H9 (cell line): Measurements from ENCODE around the gene PTF1A. TPM values are rescaled to one million over a fixed set of nuclear protein-coding genes. Genes with fewer than 3 reads are reported as not detected.

Experiments
- DNase-seq: peaks from one replicate; pipeline ENCODE4 v3.0.0-alpha.2; 2017
- H2AFZ ChIP-seq: one replicate; pipeline ENCODE4 v1.6.1; 2013; ENCODE audit warnings: mild to moderate bottlenecking, low read length, control low read depth, moderate library complexity
- H2AK5ac ChIP-seq: 2 replicates; pipeline ENCODE4 v1.6.1; 2013; ENCODE audit warnings: low read length, control low read depth, mixed read lengths; ENCODE audit not compliant: insufficient read length
- H2BK120ac ChIP-seq: one replicate; pipeline ENCODE4 v1.6.1; 2013; ENCODE audit warnings: low read depth, mild to moderate bottlenecking, low read length, control low read depth, inconsistent platforms; ENCODE audit not compliant: poor library complexity, severe bottlenecking
- H2BK12ac ChIP-seq: 2 replicates; pipeline ENCODE4 v1.6.1; 2013; ENCODE audit warnings: low read length, control low read depth, mixed read lengths, low read depth; ENCODE audit not compliant: insufficient read length
- H2BK15ac ChIP-seq: 2 replicates; pipeline ENCODE4 v1.6.1; 2013; ENCODE audit warnings: low read depth, low read length, control low read depth
- H2BK20ac ChIP-seq: one replicate; pipeline ENCODE4 v1.6.1; 2013; ENCODE audit warnings: low read depth, mild to moderate bottlenecking, low read length, control low read depth, inconsistent platforms; ENCODE audit not compliant: poor library complexity, severe bottlenecking
- H2BK5ac ChIP-seq: 2 replicates; pipeline ENCODE4 v1.6.1; 2013; ENCODE audit warnings: low read length, control low read depth, mixed read lengths; ENCODE audit not compliant: insufficient read length
- H3K14ac ChIP-seq: 2 replicates; pipeline ENCODE4 v1.6.1; 2013; ENCODE audit warnings: low read length, control low read depth; ENCODE audit not compliant: insufficient read depth
- H3K18ac ChIP-seq: 2 replicates; pipeline ENCODE4 v1.6.1; 2013; ENCODE audit warnings: low read depth, mild to moderate bottlenecking, mixed read lengths, low read length, control low read depth; ENCODE audit not compliant: insufficient read length
- H3K23ac ChIP-seq: 2 replicates; pipeline ENCODE4 v1.6.1; 2013; ENCODE audit warnings: low read length, control low read depth, mixed read lengths, low read depth; ENCODE audit not compliant: insufficient read length
- H3K23me2 ChIP-seq: 2 replicates; pipeline ENCODE4 v1.6.1; 2013; ENCODE audit warnings: low read depth, mild to moderate bottlenecking, mixed read lengths, low read length, control low read depth; ENCODE audit not compliant: insufficient read length, poor library complexity, severe bottlenecking
- H3K27ac ChIP-seq: 2 replicates; pipeline ENCODE4 v1.5.1; 2013; ENCODE audit warnings: low read length, control low read depth, mixed read lengths, low read depth; ENCODE audit not compliant: insufficient read length
- H3K27me3 ChIP-seq: 2 replicates; pipeline ENCODE4 v1.6.1; 2013; ENCODE audit warnings: low read length, control low read depth, inconsistent platforms; ENCODE audit not compliant: insufficient read depth
- H3K4ac ChIP-seq: 2 replicates; pipeline ENCODE4 v1.6.1; 2013; ENCODE audit warnings: low read depth, mild to moderate bottlenecking, control low read depth, inconsistent platforms, low read length, moderate library complexity
- H3K4me1 ChIP-seq: 2 replicates; pipeline ENCODE4 v1.6.1; 2013; ENCODE audit warnings: low read length, control low read depth, inconsistent platforms; ENCODE audit not compliant: insufficient read depth
- H3K4me2 ChIP-seq: 2 replicates; pipeline ENCODE4 v1.6.1; 2013; ENCODE audit warnings: low read length, control low read depth, mixed read lengths; ENCODE audit not compliant: insufficient read length, insufficient read depth
- H3K56ac ChIP-seq: 2 replicates; pipeline ENCODE4 v1.6.1; 2013; ENCODE audit warnings: low read depth, mild to moderate bottlenecking, mixed read lengths, low read length, control low read depth; ENCODE audit not compliant: insufficient read length
- H3K79me1 ChIP-seq: 2 replicates; pipeline ENCODE4 v1.6.1; 2013; ENCODE audit warnings: low read depth, mild to moderate bottlenecking, moderate library complexity, low read length, control low read depth, inconsistent platforms; ENCODE audit not compliant: insufficient read depth, poor library complexity, severe bottlenecking
- H3K79me2 ChIP-seq: 2 replicates; pipeline ENCODE4 v1.6.1; 2013; ENCODE audit warnings: low read length, control low read depth, inconsistent platforms; ENCODE audit not compliant: insufficient read depth
- H3K9ac ChIP-seq: 2 replicates; pipeline ENCODE4 v1.6.1; 2013; ENCODE audit warnings: low read length, control low read depth, mixed read lengths; ENCODE audit not compliant: insufficient read length; ENCODE audit errors: extremely low read depth
- H3K9me3 ChIP-seq: one replicate; pipeline ENCODE4 v1.6.1; 2013; ENCODE audit warnings: low read depth, low read length, inconsistent platforms; ENCODE audit not compliant: control insufficient read depth
- H3T11ph ChIP-seq: one replicate; pipeline ENCODE4 v1.6.1; 2013; ENCODE audit warnings: mild to moderate bottlenecking, low read length, control low read depth, inconsistent platforms
- H4K20me1 ChIP-seq: one replicate; pipeline ENCODE4 v1.6.1; 2013; ENCODE audit not compliant: control insufficient read depth, insufficient read length, insufficient read depth
- H4K5ac ChIP-seq: 2 replicates; pipeline ENCODE4 v1.6.1; 2013; ENCODE audit warnings: low read depth, mild to moderate bottlenecking, mixed read lengths, low read length, control low read depth; ENCODE audit not compliant: insufficient read length
- H4K8ac ChIP-seq: replicated peaks from 2 replicates; pipeline ENCODE4 v1.6.1; 2013; ENCODE audit warnings: low read length, control low read depth, mixed read lengths, low read depth; ENCODE audit not compliant: insufficient read length
- H4K91ac ChIP-seq: 2 replicates; pipeline ENCODE4 v1.6.1; 2013; ENCODE audit warnings: low read depth, mild to moderate bottlenecking, moderate library complexity, mixed read lengths, low read length, control low read depth; ENCODE audit not compliant: insufficient read length
- H3K27ac Mint-ChIP-seq, 3 experiments: 2 replicates in 2 of 3; 3 replicates in 1 of 3; pipeline ENCODE4 v1.8.0; 2020 to 2021; ENCODE audit warnings: mixed read lengths in 3 of 3, mild to moderate bottlenecking in 1 of 3, moderate library complexity in 1 of 3
- H3K27me3 Mint-ChIP-seq: 2 replicates; pipeline ENCODE4 v1.8.0; 2021; ENCODE audit warnings: low read depth, mild to moderate bottlenecking, moderate library complexity, mixed read lengths
- H3K36me3 Mint-ChIP-seq, 3 experiments: 2 replicates in 2 of 3; 3 replicates in 1 of 3; pipeline ENCODE4 v1.8.0; 2020 to 2021; ENCODE audit warnings: low read depth in 3 of 3, mixed read lengths in 3 of 3; ENCODE audit not compliant: insufficient read depth in 1 of 3
- H3K4me1 Mint-ChIP-seq, 2 experiments: 2 replicates each; pipeline ENCODE4 v1.8.0; 2020; ENCODE audit warnings: mixed read lengths in 2 of 2
- H3K4me3 Mint-ChIP-seq, 2 experiments: 2 replicates in 1 of 2; 3 replicates in 1 of 2; pipeline ENCODE4 v1.8.0; 2020 to 2021; ENCODE audit warnings: mild to moderate bottlenecking in 2 of 2, mixed read lengths in 2 of 2, moderate library complexity in 1 of 2
- H3K9me3 Mint-ChIP-seq, 2 experiments: 2 replicates in 1 of 2; 3 replicates in 1 of 2; pipeline ENCODE4 v1.8.0; 2020; ENCODE audit warnings: mild to moderate bottlenecking in 2 of 2, mixed read lengths in 2 of 2, moderate library complexity in 1 of 2
- WGBS: extraction: QIAGEN DNeasy Blood & Tissue Kit; methylation state at CpG from one replicate; pipeline ENCODE4 v1.1.7; 2013; ENCODE audit warnings: missing lambda C conversion rate, low lambda C conversion rate, mixed read lengths; ENCODE audit not compliant: insufficient read length; ENCODE audit errors: extremely low coverage; 5-methylcytosine and 5-hydroxymethylcytosine counted together
- total RNA-seq: library from RNA; stranded (reverse); gene quantifications from 2 replicates; pipeline ENCODE4 v1.2.1, GENCODE V29; 2021
- TF ChIP-seq, protein P1 (sequence below): fragments of 200-600 bp; sonication (generic); conservative IDR thresholded peaks from 3 replicates; pipeline ENCODE4 v1.8.0; 2021; ENCODE audit warnings: antibody characterized with exemption, mild to moderate bottlenecking

Gene PTF1A
- total RNA-seq, 1 experiment from 2014 or later, result not detected

DNA sequence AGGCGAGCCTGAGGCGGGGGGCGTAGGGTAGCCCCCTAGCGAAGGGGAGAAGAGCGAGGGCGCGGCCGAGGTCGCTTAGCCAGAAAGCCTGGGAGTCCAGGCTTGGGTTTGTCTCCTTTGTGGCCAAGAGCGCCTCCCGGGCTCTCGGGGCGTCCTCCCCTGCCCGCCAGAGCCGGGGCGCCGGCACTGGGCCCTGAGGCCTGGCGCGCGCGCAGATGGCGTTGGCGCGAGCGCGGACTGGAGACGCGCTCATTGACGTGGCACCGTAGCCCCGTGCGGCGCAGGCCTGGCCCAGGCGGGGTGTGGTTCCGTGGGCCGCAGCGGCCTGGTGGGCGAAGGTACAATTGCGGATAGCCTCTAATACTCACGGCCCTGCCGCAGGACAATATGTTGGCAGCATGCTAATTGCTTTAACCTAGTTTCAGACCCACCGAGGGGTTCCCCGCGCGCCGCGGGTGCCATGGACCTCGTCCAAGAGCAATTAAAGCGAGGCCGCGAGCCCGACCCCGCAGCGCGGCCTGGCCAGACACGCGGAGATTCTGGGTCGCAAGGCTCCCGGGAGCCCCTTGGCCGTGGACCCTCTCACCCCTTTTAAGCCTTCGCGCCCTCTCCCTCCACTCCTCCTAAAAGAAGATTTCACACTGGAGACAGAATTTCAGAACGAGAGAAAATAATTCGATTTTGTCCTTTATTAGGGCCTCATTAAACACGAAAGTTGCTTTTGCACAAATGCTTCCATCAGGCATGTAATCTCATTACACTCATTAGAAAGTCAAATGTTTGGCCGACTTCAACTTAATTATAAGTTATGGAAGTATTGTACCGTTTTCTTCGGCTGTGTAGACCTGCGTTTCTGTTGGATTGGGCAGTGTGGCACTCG is 3.1 kb downstream of the PTF1A start:
- Histone ChIP-seq H2AK5ac (no peak overlapping the region), H4K20me1 (no peaks in the 10 kb centered on the region), H3K27me3 (peaks cover 93% of the 10 kb centered on the region), H3K23me2 (peaks cover 7% of the 10 kb centered on the region), H3K79me1 (no peaks in the 10 kb centered on the region), H2BK15ac (no peak overlapping the region), H2BK12ac (no peak overlapping the region), H4K8ac (no peak overlapping the region), H2BK20ac (no peak overlapping the region), H3K27ac (no peak overlapping the region), H2BK5ac (no peak overlapping the region), H3K4me2 (peak overlapping the region; percentile 24), H3K9me3 (no peaks in the 10 kb centered on the region), H3K4me1 (no peaks in the 10 kb centered on the region), H3T11ph (no peak overlapping the region), H3K79me2 (no peaks in the 10 kb centered on the region), H2BK120ac (no peak overlapping the region), H2AFZ (no peak overlapping the region), H3K4ac (no peak overlapping the region), H4K91ac (no peak overlapping the region), H4K5ac (no peak overlapping the region), H3K23ac (no peak overlapping the region), H3K18ac (no peak overlapping the region), H3K9ac (no peak overlapping the region), H3K56ac (no peak overlapping the region), H3K14ac (no peak overlapping the region; the same call in 1 of the 2 replicates)
- Mint-ChIP-seq H3K36me3 (peaks cover 0 to 1% (median 0%) of the 10 kb centered on the region in 3 experiments; a peak in 2 of 7 replicates), H3K9me3 (peaks cover 6 to 20% of the 10 kb centered on the region in 2 experiments), H3K4me1 (peaks cover 24 to 51% of the 10 kb centered on the region in 2 experiments), H3K27me3 (peaks cover 97% of the 10 kb centered on the region), H3K4me3 (peak overlapping the region in 1 of 2 experiments; percentile 67; a peak in 3 of 5 replicates), H3K27ac (no peak overlapping the region)
- peak; percentile 41 for DNase-seq
- whole genome bisulfite sequencing, result no CpG with 5 or more reads among the region's 70 CpGs
- TF ChIP-seq, protein P1, sequence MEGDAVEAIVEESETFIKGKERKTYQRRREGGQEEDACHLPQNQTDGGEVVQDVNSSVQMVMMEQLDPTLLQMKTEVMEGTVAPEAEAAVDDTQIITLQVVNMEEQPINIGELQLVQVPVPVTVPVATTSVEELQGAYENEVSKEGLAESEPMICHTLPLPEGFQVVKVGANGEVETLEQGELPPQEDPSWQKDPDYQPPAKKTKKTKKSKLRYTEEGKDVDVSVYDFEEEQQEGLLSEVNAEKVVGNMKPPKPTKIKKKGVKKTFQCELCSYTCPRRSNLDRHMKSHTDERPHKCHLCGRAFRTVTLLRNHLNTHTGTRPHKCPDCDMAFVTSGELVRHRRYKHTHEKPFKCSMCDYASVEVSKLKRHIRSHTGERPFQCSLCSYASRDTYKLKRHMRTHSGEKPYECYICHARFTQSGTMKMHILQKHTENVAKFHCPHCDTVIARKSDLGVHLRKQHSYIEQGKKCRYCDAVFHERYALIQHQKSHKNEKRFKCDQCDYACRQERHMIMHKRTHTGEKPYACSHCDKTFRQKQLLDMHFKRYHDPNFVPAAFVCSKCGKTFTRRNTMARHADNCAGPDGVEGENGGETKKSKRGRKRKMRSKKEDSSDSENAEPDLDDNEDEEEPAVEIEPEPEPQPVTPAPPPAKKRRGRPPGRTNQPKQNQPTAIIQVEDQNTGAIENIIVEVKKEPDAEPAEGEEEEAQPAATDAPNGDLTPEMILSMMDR, result no peak
